Smooth muscle cell (in vitro differentiated cells): ENCODE results near the gene RASGRP2. TPM values are rescaled to one million over a fixed set of nuclear protein-coding genes. Genes with fewer than 3 reads are reported as not detected.

Source experiments
- DNase-seq: peaks from one replicate; lab custom pipeline; 2025; ENCODE audit not compliant: unreplicated experiment; lab: John Stamatoyannopoulos, UW
- H2AFZ ChIP-seq: fragments of 200-600 bp; sonication (generic); 2 replicates; pipeline ENCODE4 v1.6.0; 2016; ENCODE audit warnings: antibody characterized with exemption, low read depth, mild to moderate bottlenecking
- H3F3A ChIP-seq: fragments of 200-600 bp; sonication (generic); 2 replicates; pipeline ENCODE4 v1.6.0; 2017; ENCODE audit warnings: antibody characterized with exemption, low read depth
- H3K27ac ChIP-seq: fragments of 200-600 bp; sonication (generic); 2 replicates; pipeline ENCODE4 v1.5.1; 2016; ENCODE audit warnings: low read depth, mild to moderate bottlenecking
- H3K27me3 ChIP-seq: fragments of 200-600 bp; sonication (generic); 2 replicates; pipeline ENCODE4 v1.6.1; 2016; ENCODE audit warnings: low read depth, mild to moderate bottlenecking
- H3K36me3 ChIP-seq: fragments of 200-600 bp; sonication (generic); 2 replicates; pipeline ENCODE4 v1.5.1; 2016; ENCODE audit warnings: low read depth
- H3K4me1 ChIP-seq: fragments of 200-600 bp; sonication (generic); 2 replicates; pipeline ENCODE4 v1.5.1; 2016; ENCODE audit warnings: low read depth
- H3K4me2 ChIP-seq: fragments of 200-600 bp; sonication (generic); 2 replicates; pipeline ENCODE4 v1.6.0; 2016; ENCODE audit warnings: mild to moderate bottlenecking
- H3K4me3 ChIP-seq: fragments of 200-600 bp; sonication (generic); 2 replicates; pipeline ENCODE4 v1.5.1; 2016; ENCODE audit warnings: mild to moderate bottlenecking
- H3K79me2 ChIP-seq: fragments of 200-600 bp; sonication (generic); 2 replicates; pipeline ENCODE4 v1.6.0; 2016; ENCODE audit warnings: low read depth, mild to moderate bottlenecking
- H3K9ac ChIP-seq: fragments of 200-600 bp; sonication (generic); 2 replicates; pipeline ENCODE4 v1.6.0; 2016; ENCODE audit warnings: low read depth
- H3K9me3 ChIP-seq: fragments of 200-600 bp; sonication (generic); replicated peaks from 2 replicates; pipeline ENCODE4 v1.5.1; 2016; ENCODE audit warnings: low read depth
- H4K20me1 ChIP-seq: fragments of 200-600 bp; sonication (generic); 2 replicates; pipeline ENCODE4 v1.6.0; 2016; ENCODE audit warnings: low read depth
- CTCF ChIP-seq: fragments of 200-600 bp; sonication (generic); IDR thresholded peaks from 2 replicates; pipeline ENCODE4 v1.5.1; 2017; ENCODE audit warnings: borderline replicate concordance, mild to moderate bottlenecking, antibody characterized with exemption; ENCODE audit not compliant: insufficient read depth, poor library complexity, severe bottlenecking
- WGBS: methylation state at CpG from one replicate; pipeline ENCODE4 v1.1.7; 2016; ENCODE audit warnings: low lambda C conversion rate; 5-methylcytosine and 5-hydroxymethylcytosine counted together
- polyA plus RNA-seq: library from polyadenylated mRNA; unstranded; fragments of >200 nt; fragmentation: Nextera tagmentation; extraction: Ambion mirVana; gene quantifications from 2 replicates; pipeline ENCODE4 v1.2.1, GENCODE V29; 2016
- total RNA-seq: library from RNA; depleted of rRNA; stranded (reverse); fragments of >200 nt; gene quantifications from 2 replicates; pipeline ENCODE4 v1.2.3, GENCODE V29; 2014

Gene RASGRP2
- total RNA-seq (0.40 and 2.9 TPM in 2 replicates), polyA plus RNA-seq (0.78 and 3.6 TPM in 2 replicates)

- Histone ChIP-seq H3K4me2 (peak within 1 kb of the TSS; percentile 98), H2AFZ (no peak within 1 kb of the TSS), H3K9ac (no peak within 1 kb of the TSS), H3K4me1 (peaks cover 22% of the 10 kb centered on the region), H3K27ac (no peak within 1 kb of the TSS), H3K27me3 (peaks cover 44% of the 10 kb centered on the region), H4K20me1 (no peaks in the 10 kb centered on the region), H3K9me3 (no peaks in the 10 kb centered on the region), H3K4me3 (peak within 1 kb of the TSS; percentile 47), H3K79me2 (no peaks in the 10 kb centered on the region), H3K36me3 (no peaks in the 10 kb centered on the region), H3F3A (no peaks in the 10 kb centered on the region)
- peak; percentile 58 for TF ChIP-seq CTCF
- 8% methylated on average over 51 of the region's 57 CpGs for WGBS
- DNase-seq: no peak
These were observed at the start of gene RASGRP2 for GRCh38 chr11:64743591-64744543. Gene RASGRP2 (minus strand): TSS chr11:64744142. CDS start chr11:64742866, 1,276 bp downstream.

GRCh38 chr11:64792482-64792881 is 48.5 kb upstream of the RASGRP2 start:
- Histone ChIP-seq H3F3A (no peaks in the 10 kb centered on the region), H4K20me1 (no peaks in the 10 kb centered on the region), H3K4me2 (no peak overlapping the region), H3K4me3 (no peak overlapping the region), H2AFZ (no peak overlapping the region), H3K27ac (no peak overlapping the region), H3K79me2 (no peaks in the 10 kb centered on the region), H3K36me3 (no peaks in the 10 kb centered on the region), H3K27me3 (no peaks in the 10 kb centered on the region), H3K9ac (no peak overlapping the region), H3K4me1 (no peaks in the 10 kb centered on the region), H3K9me3 (no peaks in the 10 kb centered on the region)
- DNase-seq: no peak
- no peak for TF ChIP-seq CTCF
- 99% methylated on average over 4 of the region's 4 CpGs for WGBS

GRCh38 chr11:64791781-64792291 is 47.9 kb upstream of the RASGRP2 start:
- Histone ChIP-seq H3K36me3 (no peaks in the 10 kb centered on the region), H3K9me3 (no peaks in the 10 kb centered on the region), H4K20me1 (no peaks in the 10 kb centered on the region), H3K9ac (no peak overlapping the region), H3K79me2 (no peaks in the 10 kb centered on the region), H3K27me3 (no peaks in the 10 kb centered on the region), H3K4me2 (no peak overlapping the region), H3K4me3 (no peak overlapping the region), H3F3A (no peaks in the 10 kb centered on the region), H2AFZ (no peak overlapping the region), H3K4me1 (no peaks in the 10 kb centered on the region), H3K27ac (no peak overlapping the region)
- 95% methylated on average over 13 of the region's 14 CpGs for WGBS
- no peak for DNase-seq
- TF ChIP-seq CTCF: no peak
